Tibial artery (tissue), 4 donors: ENCODE results near the gene ILF3.

Source experiments
- DNase-seq, 2 donors: peaks; one replicate each; pipeline ENCODE4 v3.0.0-alpha.2; 2019
- H3K27ac ChIP-seq, 2 donors: fragments of 200-600 bp; sonication (generic) in 1 of 2; 1 replicate in 1 of 2; 2 replicates in 1 of 2; pipeline ENCODE4 v1.5.1; 2018 to 2019; ENCODE audit warnings: mild to moderate bottlenecking in 1 of 2
- H3K27me3 ChIP-seq, 2 donors: fragments of 200-600 bp; sonication (generic) in 1 of 2; one replicate each; pipeline versions ENCODE4 v1.5.1 to v1.6.0; 2016 to 2019
- H3K36me3 ChIP-seq, 3 donors: fragments of 200-600 bp; sonication (generic) in 2 of 3; one replicate each; pipeline ENCODE4 v1.5.1; 2016 to 2019; ENCODE audit warnings: mild to moderate bottlenecking in 2 of 3
- H3K4me1 ChIP-seq, 4 donors: fragments of 200-600 bp; sonication (generic) in 2 of 4; 1 replicate in 3 of 4; 2 replicates in 1 of 4; pipeline ENCODE4 v1.5.1; 2016 to 2019
- H3K4me3 ChIP-seq, 2 donors: fragments of 200-600 bp; sonication (generic) in 1 of 2; 1 replicate in 1 of 2; 2 replicates in 1 of 2; pipeline ENCODE4 v1.5.1; 2018 to 2019; ENCODE audit warnings: mild to moderate bottlenecking in 2 of 2
- H3K9me3 ChIP-seq, 3 donors: fragments of 200-600 bp; sonication (generic) in 1 of 3; one replicate each; pipeline ENCODE4 v1.5.1; 2016 to 2019
- intact Hi-C: fragments of 100-400 bp; cut with DNase I; formaldehyde crosslinking; loops from one replicate; pipeline ENCODE4 v1.15.0; 2023; ENCODE audit warnings: low total_unique reads
- TF ChIP-seq, protein P1 (sequence below), 2 experiments: fragments of 200-600 bp in 1 of 2; fragments of 450-650 bp in 1 of 2; IDR thresholded peaks; one replicate each; pipeline ENCODE4 v1.5.1; 2017 to 2019; ENCODE audit warnings: antibody characterized with exemption in 2 of 2, mild to moderate bottlenecking in 1 of 2, moderate library complexity in 1 of 2

The ILF3 gene

DNA sequence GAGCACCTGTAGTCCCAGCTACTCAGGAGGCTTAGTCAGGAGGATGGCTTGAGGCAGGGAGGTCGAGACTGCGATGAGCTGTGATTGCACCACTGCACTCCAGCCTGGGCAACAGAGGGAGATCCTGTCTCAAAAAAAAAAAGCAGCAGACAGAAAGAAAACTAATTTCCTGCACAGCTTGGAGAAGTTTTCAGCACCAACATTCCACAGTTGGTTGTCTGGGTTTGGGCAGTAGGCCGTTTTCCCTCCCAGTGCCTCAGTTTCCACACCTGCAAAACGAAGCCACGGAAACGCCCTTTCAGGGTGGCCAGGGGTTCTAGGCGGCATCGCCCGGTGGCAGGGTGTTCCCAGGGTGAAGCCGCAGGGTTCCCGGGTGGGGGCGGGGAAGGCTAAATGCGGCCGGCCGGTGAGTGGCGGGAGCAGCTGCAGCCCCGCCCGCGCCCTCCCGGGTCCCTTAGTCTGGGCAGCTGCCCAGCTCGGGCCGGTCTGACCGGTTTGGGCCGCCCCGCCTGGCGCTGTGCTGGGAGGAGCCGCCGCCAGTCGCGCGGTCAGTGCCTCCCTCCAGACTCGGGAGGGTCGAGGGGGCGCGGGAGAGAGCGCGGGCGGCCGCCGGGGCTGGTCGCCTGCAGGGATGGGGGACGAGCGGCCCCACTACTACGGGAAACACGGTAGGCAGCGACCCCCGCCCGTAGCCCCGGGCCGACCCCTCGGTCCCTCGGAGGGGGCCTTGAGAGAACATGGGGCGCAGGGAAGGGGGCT is 29.0 kb upstream of the ILF3 start, which contains the start of gene SLC44A2:
SLC44A2 (plus strand) TSS at position 551 of the 759 bp plus-strand sequence; CDS start at position 632, 81 bp downstream.
- intact Hi-C loops: no loop called here
- peak within 1 kb of the TSS; percentile 58 to 63 for H3K4me3 ChIP-seq
- no peaks in the 10 kb centered on the region for H3K9me3 ChIP-seq
- no peaks in the 10 kb centered on the region for H3K27me3 ChIP-seq
- H3K4me1 ChIP-seq: peaks cover 0 to 36% (median 22%) of the 10 kb centered on the region in 4 donors
- TF ChIP-seq, protein P1, sequence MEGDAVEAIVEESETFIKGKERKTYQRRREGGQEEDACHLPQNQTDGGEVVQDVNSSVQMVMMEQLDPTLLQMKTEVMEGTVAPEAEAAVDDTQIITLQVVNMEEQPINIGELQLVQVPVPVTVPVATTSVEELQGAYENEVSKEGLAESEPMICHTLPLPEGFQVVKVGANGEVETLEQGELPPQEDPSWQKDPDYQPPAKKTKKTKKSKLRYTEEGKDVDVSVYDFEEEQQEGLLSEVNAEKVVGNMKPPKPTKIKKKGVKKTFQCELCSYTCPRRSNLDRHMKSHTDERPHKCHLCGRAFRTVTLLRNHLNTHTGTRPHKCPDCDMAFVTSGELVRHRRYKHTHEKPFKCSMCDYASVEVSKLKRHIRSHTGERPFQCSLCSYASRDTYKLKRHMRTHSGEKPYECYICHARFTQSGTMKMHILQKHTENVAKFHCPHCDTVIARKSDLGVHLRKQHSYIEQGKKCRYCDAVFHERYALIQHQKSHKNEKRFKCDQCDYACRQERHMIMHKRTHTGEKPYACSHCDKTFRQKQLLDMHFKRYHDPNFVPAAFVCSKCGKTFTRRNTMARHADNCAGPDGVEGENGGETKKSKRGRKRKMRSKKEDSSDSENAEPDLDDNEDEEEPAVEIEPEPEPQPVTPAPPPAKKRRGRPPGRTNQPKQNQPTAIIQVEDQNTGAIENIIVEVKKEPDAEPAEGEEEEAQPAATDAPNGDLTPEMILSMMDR (IDR thresholded peaks at IDR 0.05): no peak
- peaks cover 23 to 37% (median 32%) of the 10 kb centered on the region in 3 donors for H3K36me3 ChIP-seq
- peak; percentile 65 to 93 for DNase-seq
- H3K27ac ChIP-seq: peak within 1 kb of the TSS; percentile 86

DNA sequence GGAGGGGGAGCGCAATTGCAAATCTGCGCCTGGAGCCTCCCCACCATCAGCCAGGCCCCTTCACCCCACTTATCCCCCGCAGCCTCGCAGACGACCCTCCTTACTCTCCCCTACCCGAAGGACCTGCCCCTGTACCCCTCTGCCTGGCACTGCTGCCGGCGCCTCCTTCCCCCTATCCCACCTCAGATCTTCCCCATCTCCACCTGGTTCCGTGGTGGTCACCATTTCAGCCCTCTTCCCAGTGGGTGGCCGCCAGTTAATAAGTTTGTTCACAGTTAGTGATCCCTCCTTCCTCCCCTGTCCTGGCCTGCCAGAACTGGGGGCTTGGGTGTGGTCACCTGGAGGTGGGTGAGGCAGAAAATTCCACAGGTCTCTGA is 28.4 kb upstream of the ILF3 start:
- Histone ChIP-seq H3K4me3 (peak overlapping the region; percentile 58 to 63), H3K4me1 (peaks cover 0 to 36% (median 22%) of the 10 kb centered on the region in 4 donors), H3K36me3 (peaks cover 28 to 42% (median 38%) of the 10 kb centered on the region in 3 donors), H3K27ac (peak overlapping the region; percentile 86), H3K27me3 (no peaks in the 10 kb centered on the region), H3K9me3 (no peaks in the 10 kb centered on the region)
- intact Hi-C loops: no loop called here
- TF ChIP-seq, protein P1 (IDR thresholded peaks at IDR 0.05): no peak
- no peak for DNase-seq

DNA sequence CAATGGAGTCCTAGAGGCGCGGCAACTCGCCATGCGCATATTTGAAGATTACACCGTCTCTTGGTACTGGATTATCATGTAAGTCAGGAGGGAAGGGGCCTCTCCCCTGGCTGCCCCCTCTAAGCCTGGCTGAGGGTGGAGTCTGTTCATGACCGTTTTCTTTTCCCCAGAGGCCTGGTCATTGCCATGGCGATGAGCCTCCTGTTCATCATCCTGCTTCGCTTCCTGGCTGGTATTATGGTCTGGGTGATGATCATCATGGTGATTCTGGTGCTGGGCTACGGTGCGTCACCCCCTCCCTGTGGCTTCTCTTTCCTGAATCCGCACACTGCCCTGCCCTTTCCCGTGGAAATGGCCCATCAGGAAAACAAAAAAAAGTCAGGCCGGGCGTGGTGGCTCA is 22.3 kb upstream of the ILF3 start:
- TF ChIP-seq, protein P1 (IDR thresholded peaks at IDR 0.05): no peak
- H3K9me3 ChIP-seq: no peaks in the 10 kb centered on the region
- no peak for DNase-seq
- H3K4me3 ChIP-seq: no peak overlapping the region
- peaks cover 0 to 3% (median under 1%) of the 10 kb centered on the region in 4 donors for H3K4me1 ChIP-seq
- H3K27me3 ChIP-seq: no peaks in the 10 kb centered on the region
- peaks cover 73 to 95% (median 86%) of the 10 kb centered on the region in 3 donors for H3K36me3 ChIP-seq
- intact Hi-C loops: no loop called here
- no peak overlapping the region for H3K27ac ChIP-seq

DNA sequence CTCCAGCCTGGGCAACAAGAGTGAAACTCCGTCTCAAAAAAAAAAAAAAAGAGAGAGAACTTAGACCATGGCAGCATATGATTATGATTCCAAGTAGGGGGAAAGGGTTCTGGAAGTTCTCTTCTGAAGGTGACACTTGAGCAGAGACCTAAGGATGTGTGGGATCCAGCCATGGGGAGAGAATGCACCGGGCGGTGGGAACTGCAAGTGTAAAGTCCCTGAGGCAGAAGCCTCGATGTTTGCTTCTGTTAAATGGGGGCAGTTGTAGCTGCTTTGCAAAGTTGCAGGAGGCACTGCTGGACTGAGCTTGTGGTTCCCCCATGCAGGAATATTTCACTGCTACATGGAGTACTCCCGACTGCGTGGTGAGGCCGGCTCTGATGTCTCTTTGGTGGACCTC is 19.7 kb upstream of the ILF3 start:
- Histone ChIP-seq H3K27me3 (no peaks in the 10 kb centered on the region), H3K27ac (no peak overlapping the region), H3K4me1 (no peaks in the 10 kb centered on the region), H3K4me3 (no peak overlapping the region), H3K36me3 (peaks cover 83 to 99% (median 95%) of the 10 kb centered on the region in 3 donors), H3K9me3 (no peaks in the 10 kb centered on the region)
- DNase-seq: no peak
- intact Hi-C loops: no loop called here
- TF ChIP-seq, protein P1 (IDR thresholded peaks at IDR 0.05): no peak

DNA sequence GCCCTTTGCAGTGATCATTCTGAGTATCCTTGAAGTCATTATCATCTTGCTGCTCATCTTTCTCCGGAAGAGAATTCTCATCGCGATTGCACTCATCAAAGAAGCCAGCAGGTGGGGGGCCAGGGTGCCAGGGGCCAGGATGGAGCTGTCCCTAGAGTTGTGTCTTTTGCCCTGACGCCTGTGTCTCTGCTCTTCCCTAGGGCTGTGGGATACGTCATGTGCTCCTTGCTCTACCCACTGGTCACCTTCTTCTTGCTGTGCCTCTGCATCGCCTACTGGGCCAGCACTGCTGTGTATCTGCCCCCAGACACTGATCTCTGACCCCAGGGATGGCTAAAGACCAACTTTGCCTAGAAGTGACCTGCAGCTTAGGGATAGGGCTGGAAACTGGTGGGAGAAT is 19.2 kb upstream of the ILF3 start:
- intact Hi-C loops: no loop called here
- H3K4me3 ChIP-seq: no peak overlapping the region
- H3K27me3 ChIP-seq: no peaks in the 10 kb centered on the region
- DNase-seq: no peak
- TF ChIP-seq, protein P1 (IDR thresholded peaks at IDR 0.05): no peak
- no peak overlapping the region for H3K27ac ChIP-seq
- peaks cover 82 to 99% (median 92%) of the 10 kb centered on the region in 3 donors for H3K36me3 ChIP-seq
- H3K4me1 ChIP-seq: no peaks in the 10 kb centered on the region
- no peaks in the 10 kb centered on the region for H3K9me3 ChIP-seq
